Endothelial cell (in vitro differentiated cells): ENCODE results near the gene MST1. TPM values are rescaled to one million over a fixed set of nuclear protein-coding genes. Genes with fewer than 3 reads are reported as not detected.

ENCODE experiments used
- DNase-seq: peaks from one replicate; pipeline ENCODE4 v3.0.0; 2021; ENCODE audit warnings: low spot score
- H3K27ac Mint-ChIP-seq: one replicate; pipeline ENCODE4 v1.8.0; 2021; ENCODE audit warnings: mixed read lengths, inconsistent platforms; ENCODE audit not compliant: unreplicated experiment
- H3K27me3 Mint-ChIP-seq: one replicate; pipeline ENCODE4 v1.8.0; 2021; ENCODE audit warnings: mild to moderate bottlenecking, moderate library complexity, mixed read lengths, inconsistent platforms; ENCODE audit not compliant: unreplicated experiment
- H3K36me3 Mint-ChIP-seq: one replicate; pipeline ENCODE4 v1.8.0; 2021; ENCODE audit warnings: mild to moderate bottlenecking, low read depth, mixed read lengths, inconsistent platforms; ENCODE audit not compliant: unreplicated experiment
- H3K4me1 Mint-ChIP-seq: one replicate; pipeline ENCODE4 v1.8.0; 2021; ENCODE audit warnings: mild to moderate bottlenecking, mixed read lengths, inconsistent platforms; ENCODE audit not compliant: unreplicated experiment
- H3K4me3 Mint-ChIP-seq: one replicate; pipeline ENCODE4 v1.8.0; 2021; ENCODE audit warnings: mild to moderate bottlenecking, mixed read lengths, inconsistent platforms; ENCODE audit not compliant: unreplicated experiment
- H3K9me3 Mint-ChIP-seq: one replicate; pipeline ENCODE4 v1.8.0; 2021; ENCODE audit warnings: mixed read lengths, inconsistent platforms; ENCODE audit not compliant: unreplicated experiment
- CTCF ChIP-seq: fragments of 200-600 bp; sonication (generic); IDR thresholded peaks from one replicate; pipeline ENCODE4 v1.5.0; 2021; ENCODE audit warnings: antibody characterized with exemption; ENCODE audit not compliant: unreplicated experiment
- total RNA-seq: library from RNA; stranded (reverse); fragmentation: NEBNext Ultra II Directional; extraction: Animal tissue kit (Norgen Biotek cat#: 25700); gene quantifications from one replicate; pipeline ENCODE4 v1.2.1, GENCODE V29; 2021; ENCODE audit not compliant: unreplicated experiment

MST1 gene
- total RNA-seq, 1 donor from 2014 or later: 22.0 TPM

GRCh38 chr3:49712631-49713317 lies 23.5 kb upstream of the MST1 start:
- peaks cover 5% of the 10 kb centered on the region for H3K27me3 Mint-ChIP-seq
- no peak overlapping the region for H3K27ac Mint-ChIP-seq
- no peaks in the 10 kb centered on the region for H3K36me3 Mint-ChIP-seq
- H3K9me3 Mint-ChIP-seq: no peaks in the 10 kb centered on the region
- peaks cover 9% of the 10 kb centered on the region for H3K4me1 Mint-ChIP-seq
- TF ChIP-seq CTCF: no peak
- DNase-seq: no peak
- H3K4me3 Mint-ChIP-seq: no peak overlapping the region

GRCh38 chr3:49712166-49712565 lies 22.9 kb upstream of the MST1 start:
- Mint-ChIP-seq H3K27ac (no peak overlapping the region), H3K4me3 (no peak overlapping the region), H3K4me1 (peaks cover 10% of the 10 kb centered on the region), H3K36me3 (peaks cover 2% of the 10 kb centered on the region), H3K9me3 (no peaks in the 10 kb centered on the region), H3K27me3 (peaks cover 5% of the 10 kb centered on the region)
- peak; percentile 2 for DNase-seq
- TF ChIP-seq CTCF: no peak

- no peak for DNase-seq
- no peak overlapping the region for H3K27ac Mint-ChIP-seq
- H3K27me3 Mint-ChIP-seq: peaks cover 5% of the 10 kb centered on the region
- no peak for TF ChIP-seq CTCF
- no peak overlapping the region for H3K4me3 Mint-ChIP-seq
- H3K9me3 Mint-ChIP-seq: no peaks in the 10 kb centered on the region
- peaks cover 7% of the 10 kb centered on the region for H3K36me3 Mint-ChIP-seq
- H3K4me1 Mint-ChIP-seq: peaks cover 15% of the 10 kb centered on the region
These were observed 22.2 kb upstream of the MST1 start for GRCh38 chr3:49711489-49711888.

- Mint-ChIP-seq H3K27me3 (no peaks in the 10 kb centered on the region), H3K4me1 (peaks cover 15% of the 10 kb centered on the region), H3K9me3 (no peaks in the 10 kb centered on the region), H3K4me3 (peak overlapping the region; percentile 4), H3K27ac (no peak overlapping the region), H3K36me3 (peaks cover 7% of the 10 kb centered on the region)
- TF ChIP-seq CTCF: no peak
- no peak for DNase-seq
These were observed 20.6 kb upstream of the MST1 start for GRCh38 chr3:49709852-49710251.

- Mint-ChIP-seq H3K4me3 (peak overlapping the region; percentile 72), H3K36me3 (peaks cover 7% of the 10 kb centered on the region), H3K27ac (peak overlapping the region; percentile 58), H3K9me3 (no peaks in the 10 kb centered on the region), H3K4me1 (peaks cover 26% of the 10 kb centered on the region), H3K27me3 (peaks cover 9% of the 10 kb centered on the region)
- TF ChIP-seq CTCF: no peak
- DNase-seq: no peak
These were observed 17.8 kb upstream of the MST1 start for GRCh38 chr3:49707113-49707480.
